Measurements from ENCODE around the gene CSPG4. TPM values are rescaled to one million over a fixed set of nuclear protein-coding genes. Genes with fewer than 3 reads are reported as not detected.

CSPG4 gene
- total and polyA plus RNA-seq, 10 of the 15 experiments (the other 5 are each of a cell fraction or from before 2014, with no cell fraction given) = 0.02 to 2.2 (median 0.76) TPM

GRCh38 chr15:75639709-75640482, 72.8 kb downstream of the CSPG4 start, which contains the start of gene IMP3 (continued):
- TF ChIP-seq SMAD1 (IDR thresholded peaks at IDR 0.05; ENCODE audit: low read depth, partially characterized antibody) = peak; percentile 36
- 0 out of 2 replicates have a peak, but pooled peaks have one; percentile 2 for TF ChIP-seq MEF2A (IDR thresholded peaks at IDR 0.05; ENCODE audit: insufficient read depth, low read depth, low read length)
- TF ChIP-seq BRCA1 (IDR thresholded peaks at IDR 0.05; ENCODE audit: low read depth, low read length) = peak; percentile 86
- peak; percentile 96 for TF ChIP-seq POLR2AphosphoS2 (IDR thresholded peaks at IDR 0.05; ENCODE audit: low read depth, low read length)
- TF ChIP-seq BACH1 (IDR thresholded peaks at IDR 0.05; ENCODE audit: borderline replicate concordance) = peak; percentile 93
- peak; percentile 94 for TF ChIP-seq SMAD5 (IDR thresholded peaks at IDR 0.05; ENCODE audit: low read depth)
- peak; percentile 73 for TF ChIP-seq RUNX3 (IDR thresholded peaks at IDR 0.05; ENCODE audit: low read length)
- peak in 1 of 2 experiments; percentile 45; a peak in 1 of 4 replicates for TF ChIP-seq SRF (IDR thresholded peaks at IDR 0.05; ENCODE audit: low read depth in 2 of 2, low read length in 2 of 2)
- no peak for TF ChIP-seq CBX5 (IDR thresholded peaks at IDR 0.05; ENCODE audit: low read depth)
- peak; percentile 99 for TF ChIP-seq POLR2AphosphoS5 (IDR thresholded peaks at IDR 0.05; ENCODE audit: low read length)
- TF ChIP-seq ASH2L (IDR thresholded peaks at IDR 0.05; ENCODE audit: borderline replicate concordance, low read depth) = no peak
- peak; percentile 19; the same call in 1 of the 2 replicates for TF ChIP-seq SPI1 (IDR thresholded peaks at IDR 0.05; ENCODE audit: borderline replicate concordance, insufficient read depth, low read depth, low read length)
- no peak for TF ChIP-seq E2F8 (IDR thresholded peaks at IDR 0.05; ENCODE audit: low read depth, partially characterized antibody)
- TF ChIP-seq RCOR1 (conservative IDR thresholded peaks at IDR 0.05; ENCODE audit: low read depth, low read length) = peak; percentile 88; the same call in 1 of the 2 replicates
- TF ChIP-seq IKZF1 (conservative IDR thresholded peaks at IDR 0.05) = peak; percentile 72
- TF ChIP-seq NR2F1 (conservative IDR thresholded peaks at IDR 0.05) = peak; percentile 87
- peak; percentile 95 for TF ChIP-seq YY1 (IDR thresholded peaks at IDR 0.05; ENCODE audit: low read depth, low read length)
- peak; percentile 22 for TF ChIP-seq NR2C1 (IDR thresholded peaks at IDR 0.05)
- no peak for TF ChIP-seq MTA2 (IDR thresholded peaks at IDR 0.05; ENCODE audit: low read depth)
- TF ChIP-seq, protein P1, sequence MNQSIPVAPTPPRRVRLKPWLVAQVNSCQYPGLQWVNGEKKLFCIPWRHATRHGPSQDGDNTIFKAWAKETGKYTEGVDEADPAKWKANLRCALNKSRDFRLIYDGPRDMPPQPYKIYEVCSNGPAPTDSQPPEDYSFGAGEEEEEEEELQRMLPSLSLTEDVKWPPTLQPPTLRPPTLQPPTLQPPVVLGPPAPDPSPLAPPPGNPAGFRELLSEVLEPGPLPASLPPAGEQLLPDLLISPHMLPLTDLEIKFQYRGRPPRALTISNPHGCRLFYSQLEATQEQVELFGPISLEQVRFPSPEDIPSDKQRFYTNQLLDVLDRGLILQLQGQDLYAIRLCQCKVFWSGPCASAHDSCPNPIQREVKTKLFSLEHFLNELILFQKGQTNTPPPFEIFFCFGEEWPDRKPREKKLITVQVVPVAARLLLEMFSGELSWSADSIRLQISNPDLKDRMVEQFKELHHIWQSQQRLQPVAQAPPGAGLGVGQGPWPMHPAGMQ (IDR thresholded peaks at IDR 0.05; ENCODE audit: borderline replicate concordance) = peak; percentile 69
- TF ChIP-seq CBFB (IDR thresholded peaks at IDR 0.05; ENCODE audit: low read depth) = peak; percentile 96
- TF ChIP-seq PKNOX1 (IDR thresholded peaks at IDR 0.05) = 0 out of 2 replicates have a peak, but pooled peaks have one; percentile 6
- no peak for TF ChIP-seq PAX8 (IDR thresholded peaks at IDR 0.05)
- no peak for TF ChIP-seq ZNF622 (IDR thresholded peaks at IDR 0.05)
- TF ChIP-seq PAX5 (IDR thresholded peaks at IDR 0.05; ENCODE audit: borderline replicate concordance, low read depth, low read length) = peak; percentile 24; the same call in 1 of the 2 replicates
- peak; percentile 66; the same call in 1 of the 2 replicates for TF ChIP-seq NBN (IDR thresholded peaks at IDR 0.05)
